ENCODE measurements around the gene LMBRD1. TPM values are rescaled to one million over a fixed set of nuclear protein-coding genes. Genes with fewer than 3 reads are reported as not detected.
A peak's percentile ranks its signal among the peaks of the same experiment; 100 is the strongest.
"Not testable (repeated sequence)": the region's sequence is repeated elsewhere in the genome, so short reads cannot be mapped to it uniquely, and the experiment has no call there.

LMBRD1 gene
- total RNA-seq, 8 experiments from 2014 or later = 21.3 to 73.3 (median 34.5) TPM

- in situ Hi-C loops (cut with MboI; ENCODE audit: low pct_unique_long_range_greater_than_20kb in 2 of 9, low sequenced_read_pairs in 9 of 9, unreplicated experiment in 9 of 9) = no loop called here
- peaks cover 8 to 10% of the 10 kb centered on the region in 2 donors for H3K4me1 ChIP-seq (replicated peaks in 1 of 2)
- no peak for ATAC-seq (replicated peaks in 6 of 8)
- H3K4me3 ChIP-seq = no peak overlapping the region
- WGBS, 10 experiments = 25 to 100% (median 50%) methylated on average over 1 to 2 of the region's 2 CpGs; no CpG with 5 or more reads in 5 of the 10 experiments
- H3K27ac ChIP-seq = no peak overlapping the region
Observed at GRCh38 chr6:69791065-69791471, 5.7 kb downstream of the LMBRD1 start.

- ATAC-seq (replicated peaks in 6 of 8) = no peak
- 54 to 92% (median 89%) methylated on average over 1 to 2 of the region's 2 CpGs; no CpG with 5 or more reads in 2 of the 10 experiments for WGBS, 10 experiments
- in situ Hi-C loops (cut with MboI; ENCODE audit: low pct_unique_long_range_greater_than_20kb in 2 of 9, low sequenced_read_pairs in 9 of 9, unreplicated experiment in 9 of 9) = no loop called here
- Histone ChIP-seq H3K4me1 (replicated peaks in 1 of 2) (peaks cover 8 to 9% of the 10 kb centered on the region in 2 donors), H3K4me3 (no peak overlapping the region), H3K27ac (no peak overlapping the region)
Observed at GRCh38 chr6:69790629-69791028, 6.2 kb downstream of the LMBRD1 start.

DNA sequence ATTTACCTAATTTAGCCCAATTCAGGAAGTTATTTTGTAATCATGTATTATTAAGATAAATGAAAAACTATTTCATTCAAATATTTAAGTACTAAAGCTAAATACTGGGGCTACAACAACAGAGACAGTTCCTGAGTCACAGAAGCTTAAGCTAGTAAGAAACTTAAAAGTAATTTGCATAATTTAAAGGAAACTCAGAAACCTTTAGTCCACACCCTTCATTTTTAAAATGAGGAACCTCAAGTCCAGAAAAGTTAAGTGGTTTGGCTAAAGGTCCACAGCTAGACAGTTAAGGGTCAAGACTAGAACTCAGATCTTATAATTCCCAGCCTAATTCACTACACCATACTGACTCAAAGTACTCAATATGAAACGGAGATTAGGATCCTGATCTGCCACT, 7.2 kb downstream of the LMBRD1 start:
- peaks cover 4 to 8% of the 10 kb centered on the region in 2 donors for H3K4me1 ChIP-seq (replicated peaks in 1 of 2)
- WGBS, 10 experiments = 77 to 100% (median 100%) methylated on average over 1 of the region's 1 CpG; no CpG with 5 or more reads in 2 of the 10 experiments
- H3K4me3 ChIP-seq = no peak overlapping the region
- peak in 1 of 8 experiments; percentile 31 for ATAC-seq (replicated peaks in 6 of 8)
- in situ Hi-C loops (cut with MboI; ENCODE audit: low pct_unique_long_range_greater_than_20kb in 2 of 9, low sequenced_read_pairs in 9 of 9, unreplicated experiment in 9 of 9) = no loop called here
- no peak overlapping the region for H3K27ac ChIP-seq

GRCh38 chr6:69787436-69787835, 9.4 kb downstream of the LMBRD1 start:
- ATAC-seq (replicated peaks in 6 of 8); in situ Hi-C loops (cut with MboI; ENCODE audit: low pct_unique_long_range_greater_than_20kb in 2 of 9, low sequenced_read_pairs in 9 of 9, unreplicated experiment in 9 of 9): not testable (repeated sequence)
- WGBS, 10 experiments = 75 to 100% (median 94%) methylated on average over 2 to 4 of the region's 5 CpGs; no CpG with 5 or more reads in 4 of the 10 experiments

DNA sequence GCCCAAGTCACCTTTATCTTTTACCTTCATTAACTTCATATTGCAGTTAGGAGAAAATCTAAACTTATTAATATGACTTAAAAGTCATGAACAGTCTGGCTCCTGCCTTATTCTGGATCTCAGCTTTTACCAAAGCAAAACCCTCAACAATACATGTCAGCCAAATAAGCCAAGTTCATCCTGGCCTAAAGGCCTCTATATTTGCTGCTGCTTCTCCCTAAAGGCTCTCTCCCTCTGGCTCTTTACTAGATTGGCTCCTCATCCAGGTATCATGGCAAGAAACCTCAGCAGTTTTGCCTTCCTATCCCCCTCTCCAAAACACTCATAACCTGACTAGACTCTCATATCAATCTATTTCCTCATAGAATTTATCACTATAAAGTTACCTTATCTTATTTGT, 11.1 kb downstream of the LMBRD1 start:
- no peak overlapping the region for H3K4me3 ChIP-seq
- H3K27ac ChIP-seq = no peak overlapping the region
- H3K4me1 ChIP-seq (replicated peaks in 1 of 2) = no peaks in the 10 kb centered on the region
- no peak for ATAC-seq (replicated peaks in 6 of 8)
- in situ Hi-C loops (cut with MboI; ENCODE audit: low pct_unique_long_range_greater_than_20kb in 2 of 9, low sequenced_read_pairs in 9 of 9, unreplicated experiment in 9 of 9) = no loop called here

More at GRCh38 chr6:69787436-69787835, 9.4 kb downstream of the LMBRD1 start:
- H3K4me1 ChIP-seq (replicated peaks in 1 of 2); H3K27ac ChIP-seq; H3K4me3 ChIP-seq: not testable (repeated sequence)

GRCh38 chr6:69784595-69785377, 12.0 kb downstream of the LMBRD1 start:
- in situ Hi-C loops (cut with MboI; ENCODE audit: low pct_unique_long_range_greater_than_20kb in 2 of 9, low sequenced_read_pairs in 9 of 9, unreplicated experiment in 9 of 9) = no loop called here
- H3K4me1 ChIP-seq (replicated peaks in 1 of 2) = no peaks in the 10 kb centered on the region
- no peak overlapping the region for H3K27ac ChIP-seq
- 76 to 100% (median 89%) methylated on average over 1 to 3 of the region's 3 CpGs; no CpG with 5 or more reads in 1 of the 10 experiments for WGBS, 10 experiments
- H3K4me3 ChIP-seq = no peak overlapping the region
- ATAC-seq (replicated peaks in 6 of 8) = no peak

GRCh38 chr6:69783108-69783507, 13.7 kb downstream of the LMBRD1 start:
- Histone ChIP-seq H3K4me1 (replicated peaks in 1 of 2) (no peaks in the 10 kb centered on the region), H3K4me3 (no peak overlapping the region), H3K27ac (no peak overlapping the region)
- WGBS, 10 experiments = 67 to 100% (median 100%) methylated on average over 1 of the region's 1 CpG; no CpG with 5 or more reads in 1 of the 10 experiments
- peak in 2 of 8 experiments; percentile 37 to 55 for ATAC-seq (replicated peaks in 6 of 8)
- in situ Hi-C loops (cut with MboI; ENCODE audit: low pct_unique_long_range_greater_than_20kb in 2 of 9, low sequenced_read_pairs in 9 of 9, unreplicated experiment in 9 of 9) = no loop called here

- no peak overlapping the region for H3K4me3 ChIP-seq
- no peaks in the 10 kb centered on the region for H3K4me1 ChIP-seq (replicated peaks in 1 of 2)
- WGBS, 10 experiments = 17 to 100% (median 70%) methylated on average over 1 to 2 of the region's 2 CpGs
- no peak overlapping the region for H3K27ac ChIP-seq
- in situ Hi-C loops (cut with MboI; ENCODE audit: low pct_unique_long_range_greater_than_20kb in 2 of 9, low sequenced_read_pairs in 9 of 9, unreplicated experiment in 9 of 9) = no loop called here
- peak in 3 of 8 experiments; percentile 83 to 85 (median 84) for ATAC-seq (replicated peaks in 6 of 8)
Observed at GRCh38 chr6:69780585-69781178, 16.1 kb downstream of the LMBRD1 start.

GRCh38 chr6:69775941-69776340, 20.9 kb downstream of the LMBRD1 start:
- Histone ChIP-seq H3K4me1 (replicated peaks in 1 of 2) (no peaks in the 10 kb centered on the region), H3K27ac (no peak overlapping the region), H3K4me3 (no peak overlapping the region)
- no peak for ATAC-seq (replicated peaks in 6 of 8)
- in situ Hi-C loops (cut with MboI; ENCODE audit: low pct_unique_long_range_greater_than_20kb in 2 of 9, low sequenced_read_pairs in 9 of 9, unreplicated experiment in 9 of 9) = no loop called here

- peak in 1 of 8 experiments; percentile 66 for ATAC-seq (replicated peaks in 6 of 8)
- in situ Hi-C loops (cut with MboI; ENCODE audit: low pct_unique_long_range_greater_than_20kb in 2 of 9, low sequenced_read_pairs in 9 of 9, unreplicated experiment in 9 of 9) = no loop called here
- no peak overlapping the region for H3K27ac ChIP-seq
- H3K4me3 ChIP-seq = no peak overlapping the region
- WGBS, 10 experiments = 83 to 100% (median 100%) methylated on average over 1 of the region's 1 CpG; no CpG with 5 or more reads in 1 of the 10 experiments
- no peaks in the 10 kb centered on the region for H3K4me1 ChIP-seq (replicated peaks in 1 of 2)
Observed at GRCh38 chr6:69775585-69775849, 21.3 kb downstream of the LMBRD1 start.

- Histone ChIP-seq H3K4me1 (replicated peaks in 1 of 2) (no peaks in the 10 kb centered on the region), H3K27ac (no peak overlapping the region), H3K4me3 (no peak overlapping the region)
- in situ Hi-C loops (cut with MboI; ENCODE audit: low pct_unique_long_range_greater_than_20kb in 2 of 9, low sequenced_read_pairs in 9 of 9, unreplicated experiment in 9 of 9) = no loop called here
- peak in 1 of 8 experiments; percentile 92 for ATAC-seq (replicated peaks in 6 of 8)
- 80 to 100% (median 100%) methylated on average over 1 to 3 of the region's 4 CpGs; no CpG with 5 or more reads in 1 of the 10 experiments for WGBS, 10 experiments
Observed at GRCh38 chr6:69774740-69775584, 21.8 kb downstream of the LMBRD1 start.

- Histone ChIP-seq H3K27ac (no peak overlapping the region), H3K4me3 (no peak overlapping the region), H3K4me1 (replicated peaks in 1 of 2) (no peaks in the 10 kb centered on the region)
- 92 to 100% (median 100%) methylated on average over 1 to 5 of the region's 5 CpGs for WGBS, 10 experiments
- in situ Hi-C loops (cut with MboI; ENCODE audit: low pct_unique_long_range_greater_than_20kb in 2 of 9, low sequenced_read_pairs in 9 of 9, unreplicated experiment in 9 of 9) = no loop called here
- no peak for ATAC-seq (replicated peaks in 6 of 8)
Observed at GRCh38 chr6:69771158-69771906, 25.5 kb downstream of the LMBRD1 start.

DNA sequence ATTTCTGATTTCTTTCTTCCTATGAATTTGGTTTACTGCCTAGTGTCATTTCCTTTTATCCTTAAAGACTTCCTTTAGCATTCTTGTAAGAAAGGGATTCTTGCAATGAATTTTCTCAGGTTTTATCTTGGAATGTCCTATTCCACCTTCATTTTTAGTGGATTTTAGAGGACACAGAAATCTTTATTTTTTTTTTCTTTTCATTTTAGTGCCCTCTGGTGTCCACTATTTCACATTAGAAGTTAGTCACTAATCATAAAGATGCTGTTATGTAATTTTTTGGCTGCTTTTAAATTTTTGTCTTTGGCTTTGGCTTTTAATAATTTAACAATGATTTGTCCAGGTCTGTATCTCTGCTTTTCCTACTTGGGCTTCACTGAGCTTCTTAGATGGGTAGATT, 28.1 kb downstream of the LMBRD1 start:
- H3K27ac ChIP-seq = no peak overlapping the region
- no peak overlapping the region for H3K4me3 ChIP-seq
- no peak for ATAC-seq (replicated peaks in 6 of 8)
- in situ Hi-C loops (cut with MboI; ENCODE audit: low pct_unique_long_range_greater_than_20kb in 2 of 9, low sequenced_read_pairs in 9 of 9, unreplicated experiment in 9 of 9) = no loop called here
- H3K4me1 ChIP-seq (replicated peaks in 1 of 2) = no peaks in the 10 kb centered on the region
